Lower leg skin (tissue), 3 donors: ENCODE data around the gene RAB11A.

Experiments
- CTCF ChIP-seq, 3 donors: fragments of 450-650 bp; IDR thresholded peaks; one replicate each; pipeline ENCODE4 v1.5.1; 2016; ENCODE audit warnings: antibody characterized with exemption in 3 of 3, mild to moderate bottlenecking in 3 of 3, moderate library complexity in 2 of 3
- POLR2A ChIP-seq, 2 donors: fragments of 450-650 bp; IDR thresholded peaks; one replicate each; pipeline ENCODE4 v1.6.1; 2016 to 2017; ENCODE audit warnings: antibody characterized with exemption in 2 of 2, mild to moderate bottlenecking in 1 of 2, moderate library complexity in 1 of 2

- no peak for TF ChIP-seq CTCF (IDR thresholded peaks at IDR 0.05)
- no peak for TF ChIP-seq POLR2A (IDR thresholded peaks at IDR 0.05)
Measured at GRCh38 chr15:65885668-65886218, 16.5 kb downstream of the RAB11A start.
